WTC11 (cell line): Measurements from ENCODE around the gene TRIM49D1.
"Not testable (repeated sequence)": the region's sequence is repeated elsewhere in the genome, so short reads cannot be mapped to it uniquely, and the experiment has no call there.

ENCODE experiments used
- CTCF ChIP-seq: fragments of 200-600 bp; IDR thresholded peaks from 2 replicates; pipeline ENCODE4 v1.8.0; 2022; ENCODE audit warnings: antibody characterized with exemption
- EMX1 ChIP-seq: fragments of 250-450 bp; sonication (Bioruptor Pico); IDR thresholded peaks from 2 replicates; pipeline ENCODE4 v1.8.0; 2021; ENCODE audit warnings: mild to moderate bottlenecking
- TEAD4 ChIP-seq: sonication (generic); formaldehyde crosslinking; IDR thresholded peaks from 2 replicates; pipeline ENCODE4 v1.8.0; 2022; ENCODE audit warnings: mild to moderate bottlenecking, missing genetic modification reagents
- USF2 ChIP-seq: sonication (generic); formaldehyde crosslinking; IDR thresholded peaks from 2 replicates; pipeline ENCODE4 v1.8.1; 2023; ENCODE audit warnings: mild to moderate bottlenecking, missing genetic modification reagents, moderate library complexity
- ZNF512 ChIP-seq: sonication (generic); formaldehyde crosslinking; IDR thresholded peaks from 2 replicates; pipeline ENCODE4 v1.8.1; 2022; ENCODE audit warnings: missing genetic modification reagents, borderline replicate concordance

- TF ChIP-seq ZNF512 (CRISPR knock-in tag); CTCF; TEAD4 (CRISPR knock-in tag); EMX1 (CRISPR knock-in tag); USF2 (CRISPR knock-in tag): not testable (repeated sequence)
Observed at GRCh38 chr11:89865223-89865622, 56.8 kb downstream of the TRIM49D1 start.
